Measurements from ENCODE around the gene SLC35F1. TPM values are rescaled to one million over a fixed set of nuclear protein-coding genes. Genes with fewer than 3 reads are reported as not detected.

Gene SLC35F1
- total RNA-seq: not detected in 2 replicates

DNA sequence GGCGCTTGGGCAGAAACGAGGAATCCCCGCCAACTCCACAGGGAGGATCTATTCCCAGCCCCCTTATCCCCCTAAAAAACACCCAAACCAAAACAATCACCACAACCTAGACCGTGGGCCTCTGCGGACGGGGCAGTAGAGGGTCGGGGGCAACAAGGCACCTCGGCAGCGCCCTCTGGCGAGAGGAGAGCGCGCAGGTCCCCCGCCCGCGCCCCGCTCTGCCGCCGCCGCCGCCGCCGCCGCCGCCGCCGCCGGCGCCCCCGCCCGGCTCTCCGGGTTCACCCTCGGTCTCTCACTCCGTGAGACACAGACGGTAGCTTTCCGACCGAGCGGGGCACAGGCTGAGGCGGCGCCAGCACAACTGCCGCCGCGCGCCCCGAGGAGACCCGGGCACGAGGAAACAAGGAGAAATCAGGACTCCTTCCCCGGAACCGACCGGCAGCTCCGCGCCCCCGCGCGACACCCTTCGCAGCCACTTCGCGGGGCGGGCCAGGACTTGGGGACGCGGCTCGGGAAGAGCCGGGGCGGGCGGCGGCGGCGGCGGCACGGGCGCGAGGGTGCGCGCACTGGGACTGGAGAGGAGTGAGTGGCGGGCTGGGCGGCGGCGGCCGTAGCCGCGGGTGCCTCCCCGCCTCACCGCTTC is at the start of gene SLC35F1:
SLC35F1 (plus strand) TSS at position 307 of the 643 bp plus-strand sequence.

Other genes starting within 250 kb of the SLC35F1 start
- 18.9 and 24.7 TPM in 2 replicates for gene NUS1, start 231.8 kb upstream of the SLC35F1 start, total RNA-seq

All from cardiac ventricle fibroblast (primary cell).